Uterus (tissue), 2 donors: ENCODE measurements around the gene SLC39A11.
"Not testable (repeated sequence)": the region's sequence is repeated elsewhere in the genome, so short reads cannot be mapped to it uniquely, and the experiment has no call there.

ENCODE experiments used
- POLR2A ChIP-seq, 2 donors: fragments of 450-650 bp; IDR thresholded peaks; one replicate each; pipeline ENCODE4 v1.6.1; 2016; ENCODE audit warnings: antibody characterized with exemption in 2 of 2, mild to moderate bottlenecking in 1 of 2, moderate library complexity in 1 of 2
- TF ChIP-seq, protein P1 (sequence below), 4 experiments: fragments of 200-600 bp in 2 of 4; fragments of 450-650 bp in 2 of 4; sonication (generic) in 2 of 4; IDR thresholded peaks; one replicate each; pipeline ENCODE4 v1.5.1; 2016 to 2019; ENCODE audit warnings: antibody characterized with exemption in 4 of 4, mild to moderate bottlenecking in 2 of 4, moderate library complexity in 1 of 4

DNA sequence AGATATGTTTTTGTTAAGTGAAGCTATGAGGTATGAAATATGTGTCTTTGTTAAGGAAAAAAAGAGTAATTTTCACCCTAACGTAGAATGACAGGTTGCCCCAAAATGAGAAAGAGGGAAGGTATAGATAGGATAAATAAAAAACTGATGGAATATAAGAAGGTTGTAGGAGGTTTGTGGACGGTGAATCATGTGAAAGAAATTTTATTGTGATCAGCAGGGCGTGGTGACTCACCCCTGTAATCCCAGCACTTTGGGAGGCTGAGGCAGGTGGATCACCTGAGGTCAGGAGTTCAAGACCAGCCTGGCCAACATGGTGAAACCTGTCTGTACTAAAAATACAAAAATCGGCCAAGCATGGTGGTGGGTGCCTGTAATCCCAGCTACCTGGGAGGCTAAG, 32.8 kb downstream of the SLC39A11 start:
- TF ChIP-seq, protein P1, sequence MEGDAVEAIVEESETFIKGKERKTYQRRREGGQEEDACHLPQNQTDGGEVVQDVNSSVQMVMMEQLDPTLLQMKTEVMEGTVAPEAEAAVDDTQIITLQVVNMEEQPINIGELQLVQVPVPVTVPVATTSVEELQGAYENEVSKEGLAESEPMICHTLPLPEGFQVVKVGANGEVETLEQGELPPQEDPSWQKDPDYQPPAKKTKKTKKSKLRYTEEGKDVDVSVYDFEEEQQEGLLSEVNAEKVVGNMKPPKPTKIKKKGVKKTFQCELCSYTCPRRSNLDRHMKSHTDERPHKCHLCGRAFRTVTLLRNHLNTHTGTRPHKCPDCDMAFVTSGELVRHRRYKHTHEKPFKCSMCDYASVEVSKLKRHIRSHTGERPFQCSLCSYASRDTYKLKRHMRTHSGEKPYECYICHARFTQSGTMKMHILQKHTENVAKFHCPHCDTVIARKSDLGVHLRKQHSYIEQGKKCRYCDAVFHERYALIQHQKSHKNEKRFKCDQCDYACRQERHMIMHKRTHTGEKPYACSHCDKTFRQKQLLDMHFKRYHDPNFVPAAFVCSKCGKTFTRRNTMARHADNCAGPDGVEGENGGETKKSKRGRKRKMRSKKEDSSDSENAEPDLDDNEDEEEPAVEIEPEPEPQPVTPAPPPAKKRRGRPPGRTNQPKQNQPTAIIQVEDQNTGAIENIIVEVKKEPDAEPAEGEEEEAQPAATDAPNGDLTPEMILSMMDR (IDR thresholded peaks at IDR 0.05): not testable (repeated sequence)
- not testable (repeated sequence) for TF ChIP-seq POLR2A (IDR thresholded peaks at IDR 0.05)
